K562 (cell line): ENCODE measurements around the gene SCAMP1. TPM values are rescaled to one million over a fixed set of nuclear protein-coding genes. Genes with fewer than 3 reads are reported as not detected.

Source experiments
- EWSR1 ChIP-seq: fragments of 450-650 bp; IDR thresholded peaks from 2 replicates; pipeline ENCODE4 v1.6.1; 2018; ENCODE audit warnings: borderline replicate concordance, mild to moderate bottlenecking, low read depth, moderate library complexity; ENCODE audit not compliant: partially characterized antibody
- L3MBTL2 ChIP-seq: fragments of 450-650 bp; IDR thresholded peaks from 2 replicates; pipeline ENCODE4 v1.6.1; 2016; ENCODE audit warnings: mild to moderate bottlenecking, moderate library complexity
- MED1 ChIP-seq: sonication (generic); formaldehyde crosslinking; IDR thresholded peaks from 2 replicates; pipeline ENCODE4 v1.8.1; 2023; ENCODE audit warnings: missing genetic modification reagents, borderline replicate concordance
- THRAP3 ChIP-seq: fragments of 450-650 bp; IDR thresholded peaks from 2 replicates; pipeline ENCODE4 v1.6.1; 2016; ENCODE audit warnings: mild to moderate bottlenecking, inconsistent platforms, borderline replicate concordance
- polyA plus RNA-seq, 8 experiments: library from polyadenylated mRNA; depleted of rRNA in 4 of 8; stranded (reverse) in 5 of 8; unstranded in 3 of 8; fragments of >200 nt; fragmentation: Nextera tagmentation in 2 of 8; fragmentation: Illumina TruSeq in 1 of 8; extraction: Ambion mirVana in 2 of 8; extraction: Trizol in 1 of 8; gene quantifications; 2 replicates each; pipeline versions ENCODE4 v1.2.1 to v1.2.3, GENCODE V29; 2011 to 2014; ENCODE audit warnings: inconsistent platforms in 1 of 8, missing spikeins in 1 of 8
- total RNA-seq, 7 experiments: library from RNA; depleted of rRNA in 6 of 7; stranded (reverse); fragments of >200 nt in 6 of 7; fragmentation: Illumina TruSeq in 2 of 7; extraction: Trizol in 2 of 7; gene quantifications; 2 replicates each; pipeline versions ENCODE4 v1.2.1 to v1.2.3, GENCODE V29; 2011 to 2021; ENCODE audit warnings: low replicate concordance in 1 of 7
- TF ChIP-seq, protein P1 (sequence below): fragments of 450-650 bp; IDR thresholded peaks from 2 replicates; pipeline ENCODE4 v1.6.1; 2016; ENCODE audit warnings: mild to moderate bottlenecking, moderate library complexity
- TF ChIP-seq, protein P2 (sequence below): fragments of 450-650 bp; IDR thresholded peaks from 2 replicates; pipeline ENCODE4 v1.6.1; 2018; ENCODE audit not compliant: partially characterized antibody

SCAMP1 gene
- total and polyA plus RNA-seq, 9 of the 15 experiments (the other 6 are each of a cell fraction or from before 2014, with no cell fraction given): 5.4 to 23.9 (median 13.8) TPM

DNA sequence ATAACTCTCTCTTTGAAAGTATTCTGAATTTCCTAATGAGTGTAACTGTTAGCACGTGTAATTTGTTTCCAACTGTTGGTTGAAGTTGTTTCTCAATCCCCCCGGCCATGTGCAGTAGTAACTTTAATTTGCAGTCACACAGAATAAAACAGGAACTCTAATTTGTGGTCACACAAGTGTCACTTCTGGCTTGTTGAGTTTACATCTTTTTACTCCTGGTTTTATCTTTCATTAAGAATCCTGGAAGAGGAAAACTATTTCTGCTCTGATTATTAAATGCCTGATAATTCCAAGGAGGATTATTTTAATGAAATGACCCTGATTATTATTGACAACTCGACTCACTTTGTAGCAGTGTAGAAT lies 1.2 kb downstream of the SCAMP1 start (continued):
- TF ChIP-seq, protein P1, sequence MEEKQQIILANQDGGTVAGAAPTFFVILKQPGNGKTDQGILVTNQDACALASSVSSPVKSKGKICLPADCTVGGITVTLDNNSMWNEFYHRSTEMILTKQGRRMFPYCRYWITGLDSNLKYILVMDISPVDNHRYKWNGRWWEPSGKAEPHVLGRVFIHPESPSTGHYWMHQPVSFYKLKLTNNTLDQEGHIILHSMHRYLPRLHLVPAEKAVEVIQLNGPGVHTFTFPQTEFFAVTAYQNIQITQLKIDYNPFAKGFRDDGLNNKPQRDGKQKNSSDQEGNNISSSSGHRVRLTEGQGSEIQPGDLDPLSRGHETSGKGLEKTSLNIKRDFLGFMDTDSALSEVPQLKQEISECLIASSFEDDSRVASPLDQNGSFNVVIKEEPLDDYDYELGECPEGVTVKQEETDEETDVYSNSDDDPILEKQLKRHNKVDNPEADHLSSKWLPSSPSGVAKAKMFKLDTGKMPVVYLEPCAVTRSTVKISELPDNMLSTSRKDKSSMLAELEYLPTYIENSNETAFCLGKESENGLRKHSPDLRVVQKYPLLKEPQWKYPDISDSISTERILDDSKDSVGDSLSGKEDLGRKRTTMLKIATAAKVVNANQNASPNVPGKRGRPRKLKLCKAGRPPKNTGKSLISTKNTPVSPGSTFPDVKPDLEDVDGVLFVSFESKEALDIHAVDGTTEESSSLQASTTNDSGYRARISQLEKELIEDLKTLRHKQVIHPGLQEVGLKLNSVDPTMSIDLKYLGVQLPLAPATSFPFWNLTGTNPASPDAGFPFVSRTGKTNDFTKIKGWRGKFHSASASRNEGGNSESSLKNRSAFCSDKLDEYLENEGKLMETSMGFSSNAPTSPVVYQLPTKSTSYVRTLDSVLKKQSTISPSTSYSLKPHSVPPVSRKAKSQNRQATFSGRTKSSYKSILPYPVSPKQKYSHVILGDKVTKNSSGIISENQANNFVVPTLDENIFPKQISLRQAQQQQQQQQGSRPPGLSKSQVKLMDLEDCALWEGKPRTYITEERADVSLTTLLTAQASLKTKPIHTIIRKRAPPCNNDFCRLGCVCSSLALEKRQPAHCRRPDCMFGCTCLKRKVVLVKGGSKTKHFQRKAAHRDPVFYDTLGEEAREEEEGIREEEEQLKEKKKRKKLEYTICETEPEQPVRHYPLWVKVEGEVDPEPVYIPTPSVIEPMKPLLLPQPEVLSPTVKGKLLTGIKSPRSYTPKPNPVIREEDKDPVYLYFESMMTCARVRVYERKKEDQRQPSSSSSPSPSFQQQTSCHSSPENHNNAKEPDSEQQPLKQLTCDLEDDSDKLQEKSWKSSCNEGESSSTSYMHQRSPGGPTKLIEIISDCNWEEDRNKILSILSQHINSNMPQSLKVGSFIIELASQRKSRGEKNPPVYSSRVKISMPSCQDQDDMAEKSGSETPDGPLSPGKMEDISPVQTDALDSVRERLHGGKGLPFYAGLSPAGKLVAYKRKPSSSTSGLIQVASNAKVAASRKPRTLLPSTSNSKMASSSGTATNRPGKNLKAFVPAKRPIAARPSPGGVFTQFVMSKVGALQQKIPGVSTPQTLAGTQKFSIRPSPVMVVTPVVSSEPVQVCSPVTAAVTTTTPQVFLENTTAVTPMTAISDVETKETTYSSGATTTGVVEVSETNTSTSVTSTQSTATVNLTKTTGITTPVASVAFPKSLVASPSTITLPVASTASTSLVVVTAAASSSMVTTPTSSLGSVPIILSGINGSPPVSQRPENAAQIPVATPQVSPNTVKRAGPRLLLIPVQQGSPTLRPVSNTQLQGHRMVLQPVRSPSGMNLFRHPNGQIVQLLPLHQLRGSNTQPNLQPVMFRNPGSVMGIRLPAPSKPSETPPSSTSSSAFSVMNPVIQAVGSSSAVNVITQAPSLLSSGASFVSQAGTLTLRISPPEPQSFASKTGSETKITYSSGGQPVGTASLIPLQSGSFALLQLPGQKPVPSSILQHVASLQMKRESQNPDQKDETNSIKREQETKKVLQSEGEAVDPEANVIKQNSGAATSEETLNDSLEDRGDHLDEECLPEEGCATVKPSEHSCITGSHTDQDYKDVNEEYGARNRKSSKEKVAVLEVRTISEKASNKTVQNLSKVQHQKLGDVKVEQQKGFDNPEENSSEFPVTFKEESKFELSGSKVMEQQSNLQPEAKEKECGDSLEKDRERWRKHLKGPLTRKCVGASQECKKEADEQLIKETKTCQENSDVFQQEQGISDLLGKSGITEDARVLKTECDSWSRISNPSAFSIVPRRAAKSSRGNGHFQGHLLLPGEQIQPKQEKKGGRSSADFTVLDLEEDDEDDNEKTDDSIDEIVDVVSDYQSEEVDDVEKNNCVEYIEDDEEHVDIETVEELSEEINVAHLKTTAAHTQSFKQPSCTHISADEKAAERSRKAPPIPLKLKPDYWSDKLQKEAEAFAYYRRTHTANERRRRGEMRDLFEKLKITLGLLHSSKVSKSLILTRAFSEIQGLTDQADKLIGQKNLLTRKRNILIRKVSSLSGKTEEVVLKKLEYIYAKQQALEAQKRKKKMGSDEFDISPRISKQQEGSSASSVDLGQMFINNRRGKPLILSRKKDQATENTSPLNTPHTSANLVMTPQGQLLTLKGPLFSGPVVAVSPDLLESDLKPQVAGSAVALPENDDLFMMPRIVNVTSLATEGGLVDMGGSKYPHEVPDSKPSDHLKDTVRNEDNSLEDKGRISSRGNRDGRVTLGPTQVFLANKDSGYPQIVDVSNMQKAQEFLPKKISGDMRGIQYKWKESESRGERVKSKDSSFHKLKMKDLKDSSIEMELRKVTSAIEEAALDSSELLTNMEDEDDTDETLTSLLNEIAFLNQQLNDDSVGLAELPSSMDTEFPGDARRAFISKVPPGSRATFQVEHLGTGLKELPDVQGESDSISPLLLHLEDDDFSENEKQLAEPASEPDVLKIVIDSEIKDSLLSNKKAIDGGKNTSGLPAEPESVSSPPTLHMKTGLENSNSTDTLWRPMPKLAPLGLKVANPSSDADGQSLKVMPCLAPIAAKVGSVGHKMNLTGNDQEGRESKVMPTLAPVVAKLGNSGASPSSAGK: 0 out of 2 replicates have a peak, but pooled peaks have one; percentile 33
- TF ChIP-seq, protein P2, sequence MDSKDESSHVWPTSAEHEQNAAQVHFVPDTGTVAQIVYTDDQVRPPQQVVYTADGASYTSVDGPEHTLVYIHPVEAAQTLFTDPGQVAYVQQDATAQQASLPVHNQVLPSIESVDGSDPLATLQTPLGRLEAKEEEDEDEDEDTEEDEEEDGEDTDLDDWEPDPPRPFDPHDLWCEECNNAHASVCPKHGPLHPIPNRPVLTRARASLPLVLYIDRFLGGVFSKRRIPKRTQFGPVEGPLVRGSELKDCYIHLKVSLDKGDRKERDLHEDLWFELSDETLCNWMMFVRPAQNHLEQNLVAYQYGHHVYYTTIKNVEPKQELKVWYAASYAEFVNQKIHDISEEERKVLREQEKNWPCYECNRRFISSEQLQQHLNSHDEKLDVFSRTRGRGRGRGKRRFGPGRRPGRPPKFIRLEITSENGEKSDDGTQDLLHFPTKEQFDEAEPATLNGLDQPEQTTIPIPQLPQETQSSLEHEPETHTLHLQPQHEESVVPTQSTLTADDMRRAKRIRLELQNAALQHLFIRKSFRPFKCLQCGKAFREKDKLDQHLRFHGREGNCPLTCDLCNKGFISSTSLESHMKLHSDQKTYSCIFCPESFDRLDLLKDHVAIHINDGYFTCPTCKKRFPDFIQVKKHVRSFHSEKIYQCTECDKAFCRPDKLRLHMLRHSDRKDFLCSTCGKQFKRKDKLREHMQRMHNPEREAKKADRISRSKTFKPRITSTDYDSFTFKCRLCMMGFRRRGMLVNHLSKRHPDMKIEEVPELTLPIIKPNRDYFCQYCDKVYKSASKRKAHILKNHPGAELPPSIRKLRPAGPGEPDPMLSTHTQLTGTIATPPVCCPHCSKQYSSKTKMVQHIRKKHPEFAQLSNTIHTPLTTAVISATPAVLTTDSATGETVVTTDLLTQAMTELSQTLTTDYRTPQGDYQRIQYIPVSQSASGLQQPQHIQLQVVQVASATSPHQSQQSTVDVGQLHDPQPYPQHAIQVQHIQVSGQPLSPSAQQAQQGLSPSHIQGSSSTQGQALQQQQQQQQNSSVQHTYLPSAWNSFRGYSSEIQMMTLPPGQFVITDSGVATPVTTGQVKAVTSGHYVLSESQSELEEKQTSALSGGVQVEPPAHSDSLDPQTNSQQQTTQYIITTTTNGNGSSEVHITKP: peak; percentile 54
- no peak for TF ChIP-seq EWSR1
- peak; percentile 5; the same call in 1 of the 2 replicates for TF ChIP-seq L3MBTL2
- TF ChIP-seq THRAP3: no peak
- TF ChIP-seq MED1 (CRISPR knock-in tag): no peak
